Epithelial cell of prostate (primary cell): ENCODE data around the gene TFEB.

Experiments
- DNase-seq: peaks from one replicate; pipeline ENCODE4 v3.0.0-alpha.2; 2011; ENCODE audit warnings: low read depth, low spot score
- H3K27ac ChIP-seq: fragments of 450-650 bp; 2 replicates; pipeline ENCODE4 v1.5.1; 2017; ENCODE audit warnings: mild to moderate bottlenecking

TFEB gene

DNA sequence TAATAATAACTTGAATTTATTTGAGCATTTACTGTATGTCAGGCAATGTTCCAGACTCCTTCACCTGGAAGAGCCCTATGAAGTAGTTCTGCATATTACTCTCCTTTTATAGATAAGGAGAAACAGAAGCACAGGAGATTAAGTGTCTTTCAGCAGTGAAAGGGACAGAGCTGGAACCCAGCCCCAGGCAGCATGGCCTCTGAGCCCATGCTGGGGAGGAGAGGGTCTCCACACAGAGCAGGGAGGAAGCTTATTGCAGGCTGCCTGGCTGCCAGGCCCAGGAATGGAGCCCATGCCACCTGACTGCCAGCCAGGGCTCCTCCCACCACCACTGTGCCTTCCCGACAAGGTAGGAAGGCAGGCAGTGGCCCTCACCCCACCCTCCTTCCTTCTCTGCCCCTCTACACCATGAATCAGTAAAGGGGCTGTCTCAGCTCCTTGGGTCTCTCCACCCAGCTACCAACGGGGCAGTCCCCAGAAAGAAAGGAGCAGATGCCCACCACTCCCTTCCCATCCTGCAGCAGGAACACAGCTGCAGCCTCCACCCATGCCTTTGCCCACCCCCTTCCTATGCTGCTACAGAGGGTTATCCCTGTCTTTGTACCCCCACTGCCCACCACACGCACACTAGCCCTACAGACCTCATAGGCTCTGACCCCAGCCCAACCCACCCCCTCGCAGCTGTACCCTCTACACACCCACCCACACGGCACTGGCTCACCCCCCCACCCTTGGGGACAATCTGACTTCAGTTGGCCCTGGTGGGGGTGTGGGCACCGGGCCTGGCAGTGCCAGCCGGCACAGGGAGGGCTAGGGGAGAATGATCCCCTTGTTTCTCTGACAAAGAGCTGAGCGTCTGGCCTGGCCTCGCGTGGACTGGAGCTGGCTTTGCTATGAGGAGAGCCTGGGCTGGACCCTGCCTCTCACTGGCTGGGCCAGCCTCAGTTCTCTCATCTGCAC, 41.8 kb downstream of the TFEB start:
- no peak for DNase-seq
- H3K27ac ChIP-seq = no peak overlapping the region

DNA sequence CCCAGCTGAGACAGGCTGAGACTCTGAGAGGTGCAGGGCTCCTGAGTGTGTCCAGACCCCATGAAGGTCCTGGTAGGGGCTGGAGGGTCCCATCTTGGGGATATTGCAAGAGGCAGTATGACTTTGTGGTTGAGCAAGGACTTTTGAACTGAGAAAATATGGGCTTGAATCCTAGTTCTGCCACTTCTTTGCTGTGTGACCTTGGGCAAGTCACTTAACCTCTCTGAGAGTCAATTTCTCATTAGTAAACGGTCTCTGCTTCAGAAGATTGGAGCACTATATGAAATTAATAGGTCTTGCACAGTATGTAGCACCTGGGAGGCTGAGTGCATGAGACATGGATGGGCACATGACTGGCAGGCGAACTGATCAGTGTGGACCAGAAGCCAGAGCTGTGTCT, 42.7 kb downstream of the TFEB start:
- no peak for DNase-seq

GRCh38 chr6:41692080-41692675, 43.2 kb downstream of the TFEB start:
- no peak overlapping the region for H3K27ac ChIP-seq
- DNase-seq = no peak

More for the DNA sequence above, 42.7 kb downstream of the TFEB start:
- no peak overlapping the region for H3K27ac ChIP-seq

DNA sequence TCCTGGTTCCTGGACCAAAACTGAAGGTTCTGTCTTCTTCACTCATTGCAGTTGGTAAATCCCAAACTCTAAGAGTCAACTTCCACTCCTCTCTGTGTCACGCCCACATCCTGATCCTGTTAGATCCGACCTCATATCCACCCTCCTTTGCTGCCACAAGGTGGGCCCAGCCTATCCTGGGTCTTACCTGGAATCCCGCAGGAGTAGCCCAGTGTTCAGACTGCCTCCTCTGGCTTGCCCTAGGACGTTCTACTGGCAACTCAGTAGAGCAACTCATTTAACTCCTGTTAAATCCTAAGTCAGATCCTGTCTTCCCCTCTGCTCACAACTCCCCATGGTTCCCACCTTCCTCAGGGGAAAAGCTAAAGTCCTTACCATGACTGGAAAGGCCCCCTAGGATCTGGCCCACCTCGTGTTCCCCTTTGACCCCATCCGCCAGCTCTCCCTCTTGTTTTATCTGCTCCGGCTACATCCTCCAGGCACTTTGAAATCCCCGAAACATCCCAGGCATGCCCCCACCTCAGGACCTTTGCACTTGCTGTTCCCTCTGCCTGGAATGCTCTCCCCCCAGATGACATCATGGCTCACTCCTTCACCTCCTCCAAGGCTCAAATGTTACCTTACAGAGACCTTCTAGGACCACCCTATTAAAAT, 43.9 kb downstream of the TFEB start:
- DNase-seq = no peak
- no peak overlapping the region for H3K27ac ChIP-seq

DNA sequence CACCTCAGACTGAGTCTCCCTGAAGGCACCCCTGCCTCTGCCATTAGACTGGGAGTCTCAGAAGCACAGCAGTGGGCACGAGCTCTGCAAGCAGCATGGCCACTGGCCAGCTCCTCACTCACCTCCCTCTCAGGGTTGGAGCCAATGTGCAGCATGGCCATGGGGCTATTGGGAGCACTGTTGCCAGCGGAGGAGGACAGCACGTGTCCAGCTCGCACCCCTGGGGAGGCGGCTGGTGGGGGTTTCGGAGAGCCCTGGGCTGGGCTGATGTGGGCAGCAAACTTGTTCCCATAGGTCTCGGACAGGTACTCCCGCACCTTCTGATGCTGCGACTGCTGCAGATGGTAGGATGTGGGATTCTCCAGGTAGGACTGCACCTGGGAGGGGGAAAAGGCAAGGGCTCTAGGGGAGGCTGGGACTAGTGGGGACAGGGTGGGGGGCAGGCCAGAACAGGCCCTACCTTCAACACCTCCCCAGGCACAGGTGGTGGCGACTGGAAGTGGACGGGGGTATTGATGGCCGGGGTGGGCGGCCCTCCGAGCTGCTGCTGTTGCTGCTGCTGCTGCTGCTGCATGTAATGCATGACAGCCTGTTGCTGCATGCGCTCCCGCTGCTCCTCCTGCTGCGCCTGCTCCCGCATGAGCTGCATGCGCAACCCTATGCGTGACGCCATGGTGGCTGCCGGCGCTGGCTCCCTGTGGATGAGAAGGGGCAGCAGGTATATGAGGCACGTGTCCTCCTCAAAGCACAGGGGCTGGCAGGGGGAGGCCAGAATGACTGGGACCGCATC, 44.7 kb downstream of the TFEB start:
- DNase-seq = no peak
- no peak overlapping the region for H3K27ac ChIP-seq

- H3K27ac ChIP-seq = no peak overlapping the region
- no peak for DNase-seq
These were observed 46.0 kb downstream of the TFEB start for GRCh38 chr6:41689171-41690008.

GRCh38 chr6:41688256-41688965, 47.0 kb downstream of the TFEB start:
- DNase-seq = no peak

GRCh38 chr6:41687501-41688175, 47.8 kb downstream of the TFEB start:
- DNase-seq = no peak
- H3K27ac ChIP-seq = no peak overlapping the region

More at GRCh38 chr6:41688256-41688965, 47.0 kb downstream of the TFEB start:
- H3K27ac ChIP-seq = no peak overlapping the region

DNA sequence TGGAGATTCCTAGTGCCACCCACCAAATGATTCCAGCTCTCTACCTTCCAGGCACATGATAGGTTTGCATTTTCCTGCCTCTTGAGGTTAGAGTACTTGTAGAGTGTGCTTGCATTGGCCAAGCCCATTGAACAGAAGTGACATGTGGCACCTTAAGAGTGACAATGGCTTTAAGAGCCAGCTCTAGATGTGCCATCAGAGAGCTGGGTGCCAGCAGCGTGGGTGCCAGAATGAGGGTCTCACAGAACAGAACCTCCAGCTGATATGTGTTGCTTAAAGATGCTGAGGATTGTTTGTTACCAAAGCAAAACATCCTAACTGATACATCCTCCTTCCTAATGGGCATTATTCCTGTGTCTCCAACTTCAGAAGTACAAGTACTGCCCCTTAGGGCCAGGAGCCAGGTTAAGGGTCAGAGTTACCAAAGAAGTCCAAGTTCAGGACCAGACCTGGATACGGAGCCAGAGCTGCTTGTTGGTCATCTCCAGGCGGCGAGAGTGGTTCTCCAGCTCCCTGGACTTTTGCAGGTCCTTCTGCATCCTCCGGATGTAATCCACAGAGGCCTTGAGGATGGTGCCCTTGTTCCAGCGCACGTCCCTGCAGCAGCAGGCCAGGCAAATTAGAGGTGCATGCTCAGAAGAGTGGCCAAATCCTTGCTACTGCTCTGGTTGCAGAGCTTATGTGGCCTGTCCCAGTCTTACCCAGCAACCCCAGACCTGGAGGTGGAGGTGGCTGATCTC, 49.6 kb downstream of the TFEB start:
- H3K27ac ChIP-seq = no peak overlapping the region
- DNase-seq = no peak

- H3K27ac ChIP-seq = no peak overlapping the region
- no peak for DNase-seq
These were observed 50.9 kb downstream of the TFEB start for GRCh38 chr6:41684311-41685180.

DNA sequence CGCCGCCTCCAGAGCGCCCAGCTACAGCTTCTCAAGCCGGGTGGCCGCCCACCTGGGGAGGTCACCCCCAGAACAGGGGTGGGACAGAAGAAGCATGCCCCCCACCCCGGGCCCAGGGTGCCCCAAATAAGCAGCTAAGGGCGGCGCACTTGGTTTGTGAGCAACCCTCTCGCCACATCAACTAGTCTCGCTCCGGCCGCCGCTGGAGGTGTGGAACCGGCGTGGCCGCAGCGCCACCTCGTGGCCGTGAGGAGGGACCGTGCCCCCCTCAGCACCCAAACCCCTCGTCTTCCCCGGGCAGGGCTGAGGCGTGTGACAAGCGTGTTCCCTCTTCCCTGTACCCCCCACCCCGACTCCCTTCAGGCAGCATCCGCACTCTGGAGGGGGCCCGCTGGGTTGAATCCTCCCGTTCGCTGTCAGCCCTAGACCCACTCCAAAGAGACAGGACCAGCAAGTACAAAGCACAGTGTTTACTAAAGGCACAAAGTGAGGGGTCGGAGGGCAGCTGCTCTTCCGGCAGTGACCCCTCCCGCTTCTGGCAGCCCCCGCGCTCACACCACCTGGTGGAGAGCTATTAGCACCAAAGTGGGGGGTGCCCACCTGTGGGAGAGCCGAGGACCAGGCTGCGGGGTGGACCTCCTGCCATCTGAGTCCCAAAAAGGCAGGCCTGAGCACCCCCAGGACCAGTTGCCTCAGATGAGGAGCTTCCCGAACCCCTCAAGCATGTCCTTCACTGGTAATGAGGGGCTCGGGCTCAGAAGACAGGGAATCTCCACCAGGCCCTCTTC, 51.7 kb downstream of the TFEB start:
- H3K27ac ChIP-seq = no peak overlapping the region
- DNase-seq = no peak

GRCh38 chr6:41683273-41683522, 52.2 kb downstream of the TFEB start:
- no peak for DNase-seq
- no peak overlapping the region for H3K27ac ChIP-seq

- H3K27ac ChIP-seq = no peak overlapping the region
- DNase-seq = no peak
These were observed 52.7 kb downstream of the TFEB start for GRCh38 chr6:41682497-41683272.

DNA sequence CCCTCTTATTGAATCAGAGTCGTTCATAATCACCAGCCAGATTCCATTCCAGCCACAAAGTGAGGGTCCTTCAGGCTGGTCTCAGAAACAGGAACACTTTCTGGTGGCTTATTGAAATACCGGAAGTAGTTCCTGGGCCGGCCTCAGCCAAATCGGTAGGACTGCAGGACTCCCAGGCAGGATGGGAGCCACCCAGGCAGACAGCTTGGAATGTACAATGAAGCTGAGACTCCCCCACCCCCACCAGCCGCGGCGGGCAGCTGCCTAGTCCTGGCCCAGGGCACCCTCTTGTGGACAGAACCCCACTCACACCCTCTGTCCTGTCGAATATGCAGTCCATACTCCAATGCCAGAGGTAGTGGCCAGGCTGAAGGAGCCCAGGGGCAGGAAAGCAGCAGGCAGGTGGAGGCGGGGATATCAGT, 53.3 kb downstream of the TFEB start:
- no peak for DNase-seq
- H3K27ac ChIP-seq = no peak overlapping the region

GRCh38 chr6:41680182-41680965, 55.0 kb downstream of the TFEB start:
- no peak for DNase-seq
- H3K27ac ChIP-seq = no peak overlapping the region
